HepG2 (cell line): ENCODE results near the gene MBOAT7. TPM values are rescaled to one million over a fixed set of nuclear protein-coding genes. Genes with fewer than 3 reads are reported as not detected.

Experiments used
- ATAC-seq: fragments of 200-7000 bp; cut with Tn5 transposase; 3 replicates; pipeline ENCODE4 v1.9.1; 2020; ENCODE audit warnings: mild to moderate bottlenecking, moderate library complexity
- BruUV-seq: library from RNA; stranded (reverse); fragments of 400-500 nt; replicated peaks from 2 replicates; lab custom pipeline; 2021; lab: Mats Ljungman, UMichigan
- CTCF ChIA-PET: fragments of 300-600 bp; formaldehyde crosslinking; extraction: SDS; loops from one replicate; lab custom pipeline; 2021; ENCODE audit warnings: low total read pairs, inconsistent platforms, low intra/inter-chr PET ratio; lab: Yijun Ruan, JAX
- POLR2A ChIA-PET: fragments of 350-600 bp; sonication (Branson Sonifier 250); formaldehyde crosslinking; loops from one replicate; lab custom pipeline; 2020; ENCODE audit warnings: antibody characterized with exemption, inconsistent platforms; lab: Yijun Ruan, JAX
- DNase-seq: peaks from one replicate; pipeline ENCODE4 v3.0.0-alpha.2; 2015; ENCODE audit warnings: low spot score
- FAIRE-seq: peaks from 3 replicates; lab custom pipeline; 2011; peaks lifted over from hg19 to GRCh38; lab: Jason Lieb, UNC
- H2AFZ ChIP-seq: one replicate; pipeline ENCODE4 v1.6.1; 2011; ENCODE audit warnings: low read length, inconsistent platforms
- H3K27ac ChIP-seq: fragments of 300-600 bp; 3 replicates; pipeline ENCODE4 v1.8.0; 2011; ENCODE audit warnings: mixed run types, mild to moderate bottlenecking, mixed read lengths, low read length, inconsistent platforms; ENCODE audit not compliant: insufficient read depth; ENCODE audit errors: extremely low read length
- H3K27me3 ChIP-seq, 2 experiments: fragments of 200-600 bp in 1 of 2; 2 replicates in 1 of 2; 3 replicates in 1 of 2; pipeline versions ENCODE4 v1.6.0 to v1.8.0; 2011; ENCODE audit warnings: low read length in 2 of 2, mild to moderate bottlenecking in 2 of 2, moderate library complexity in 2 of 2, inconsistent platforms in 1 of 2; ENCODE audit not compliant: insufficient read depth in 2 of 2, control insufficient read depth in 1 of 2
- H3K36me3 ChIP-seq, 2 experiments: fragments of 200-600 bp in 1 of 2; replicated peaks in 1 of 2; 2 replicates in 1 of 2; 3 replicates in 1 of 2; pipeline versions ENCODE4 v1.5.1 to v1.8.0; 2011; ENCODE audit warnings: low read length in 2 of 2, inconsistent platforms in 1 of 2; ENCODE audit not compliant: insufficient read depth in 2 of 2, control insufficient read depth in 1 of 2
- H3K4me1 ChIP-seq: 2 replicates; pipeline ENCODE4 v1.5.1; 2012; ENCODE audit warnings: low read length, inconsistent platforms; ENCODE audit not compliant: insufficient read depth
- H3K4me2 ChIP-seq: 2 replicates; pipeline ENCODE4 v1.6.0; 2011; ENCODE audit warnings: low read depth, low read length, inconsistent platforms
- H3K4me3 ChIP-seq, 3 experiments: fragments of 200-600 bp in 1 of 3; sonication (generic), shearing (Covaris generic) in 1 of 3; replicated peaks in 1 of 3; 2 replicates each; pipeline ENCODE4 v1.5.1; 2011 to 2016; ENCODE audit warnings: low read length in 3 of 3, inconsistent platforms in 2 of 3, low read depth in 2 of 3, mild to moderate bottlenecking in 2 of 3, control low read depth in 1 of 3, mixed read lengths in 1 of 3; ENCODE audit not compliant: insufficient read depth in 1 of 3
- H3K79me2 ChIP-seq: one replicate; pipeline ENCODE4 v1.6.1; 2011; ENCODE audit warnings: low read length, inconsistent platforms; ENCODE audit not compliant: insufficient read depth
- H3K9ac ChIP-seq: 2 replicates; pipeline ENCODE4 v1.6.0; 2011; ENCODE audit warnings: mild to moderate bottlenecking, low read depth, low read length, inconsistent platforms; ENCODE audit not compliant: insufficient read depth
- H3K9me3 ChIP-seq: 2 replicates; pipeline ENCODE4 v1.5.1; 2012; ENCODE audit warnings: mild to moderate bottlenecking, low read length
- H4K20me1 ChIP-seq: 2 replicates; pipeline ENCODE4 v1.6.0; 2011; ENCODE audit warnings: inconsistent platforms, mild to moderate bottlenecking, low read length, moderate library complexity; ENCODE audit not compliant: insufficient read depth
- CEBPG ChIP-seq: IDR thresholded peaks from 2 replicates; pipeline ENCODE4 v1.6.1; 2016
- ERF ChIP-seq: IDR thresholded peaks from 2 replicates; pipeline ENCODE4 v1.6.1; 2018; ENCODE audit warnings: missing biosample characterization, missing genetic modification reagents
- RFXANK ChIP-seq: IDR thresholded peaks from 2 replicates; pipeline ENCODE4 v1.6.1; 2016
- RORA ChIP-seq: sonication (generic); formaldehyde crosslinking; IDR thresholded peaks from 2 replicates; pipeline ENCODE4 v1.5.0; 2020; ENCODE audit warnings: mild to moderate bottlenecking, missing genetic modification reagents, moderate library complexity
- SOX5 ChIP-seq: IDR thresholded peaks from 2 replicates; pipeline ENCODE4 v1.6.1; 2016; ENCODE audit warnings: borderline replicate concordance
- TOE1 ChIP-seq: sonication (generic); formaldehyde crosslinking; IDR thresholded peaks from 2 replicates; pipeline ENCODE4 v1.4.0; 2020; ENCODE audit warnings: mild to moderate bottlenecking, missing genetic modification reagents
- YY1 ChIP-seq: IDR thresholded peaks from 2 replicates; pipeline ENCODE4 v1.6.1; 2011; ENCODE audit warnings: low read length, low read depth, moderate library complexity, mild to moderate bottlenecking; ENCODE audit not compliant: insufficient read depth, insufficient replicate concordance
- ZNF121 ChIP-seq: sonication (generic); formaldehyde crosslinking; IDR thresholded peaks from 2 replicates; pipeline ENCODE4 v1.5.0; 2020; ENCODE audit warnings: mild to moderate bottlenecking, missing genetic modification reagents
- ZNF501 ChIP-seq: sonication (generic); formaldehyde crosslinking; IDR thresholded peaks from 2 replicates; pipeline ENCODE4 v1.5.1; 2020; ENCODE audit warnings: mild to moderate bottlenecking, moderate library complexity, missing genetic modification reagents
- ZNF605 ChIP-seq: sonication (generic); formaldehyde crosslinking; IDR thresholded peaks from 2 replicates; pipeline ENCODE4 v1.8.0; 2022; ENCODE audit warnings: mild to moderate bottlenecking, missing genetic modification reagents
- WGBS: methylation state at CpG from one replicate; pipeline ENCODE4 v1.1.6; 2017; ENCODE audit warnings: low lambda C conversion rate; 5-methylcytosine and 5-hydroxymethylcytosine counted together
- in situ Hi-C: cut with HindIII; loops from 2 replicates; pipeline ENCODE4 v1.10.0; 2017; ENCODE audit warnings: low pct_unique_long_range_greater_than_20kb; ENCODE audit not compliant: extremely low pct_ligation_motif_present
- intact Hi-C: fragments of 100-400 bp; cut with micrococcal nuclease; formaldehyde crosslinking; loops from one replicate; pipeline ENCODE4 v1.10.0; 2022; ENCODE audit not compliant: unreplicated experiment
- polyA plus RNA-seq, 8 experiments: library from polyadenylated mRNA; depleted of rRNA in 3 of 8; stranded (reverse) in 7 of 8; unstranded in 1 of 8; fragments of >200 nt; fragmentation: Illumina TruSeq in 4 of 8; extraction: Trizol in 4 of 8; gene quantifications; 2 replicates each; pipeline versions ENCODE4 v1.2.1 to v1.2.3, GENCODE V29; 2011 to 2016; ENCODE audit warnings: low read depth in 4 of 8, missing spikeins in 1 of 8, mixed read lengths in 1 of 8; ENCODE audit not compliant: insufficient read depth in 1 of 8
- total RNA-seq, 5 experiments: library from RNA; depleted of rRNA; stranded (reverse); fragments of >200 nt; fragmentation: Illumina TruSeq; extraction: Trizol; gene quantifications; 2 replicates each; pipeline ENCODE4 v1.2.3, GENCODE V29; 2016; ENCODE audit warnings: low read depth in 1 of 5
- TF ChIP-seq, protein P1 (sequence below): sonication (generic); formaldehyde crosslinking; IDR thresholded peaks from 2 replicates; pipeline ENCODE4 v1.5.0; 2020; ENCODE audit warnings: mild to moderate bottlenecking, missing genetic modification reagents
- TF ChIP-seq, protein P2 (sequence below): sonication (generic); formaldehyde crosslinking; conservative IDR thresholded peaks from 2 replicates; pipeline ENCODE4 v1.4.0; 2020; ENCODE audit warnings: missing genetic modification reagents
- TF ChIP-seq, protein P3 (sequence below): IDR thresholded peaks from 2 replicates; pipeline ENCODE4 v1.6.1; 2016; ENCODE audit warnings: mild to moderate bottlenecking

MBOAT7 gene
- total and polyA plus RNA-seq, 2 of the 13 experiments (the other 11 are each of a cell fraction or from before 2014, with no cell fraction given) = 22.2 to 25.5 TPM

DNA sequence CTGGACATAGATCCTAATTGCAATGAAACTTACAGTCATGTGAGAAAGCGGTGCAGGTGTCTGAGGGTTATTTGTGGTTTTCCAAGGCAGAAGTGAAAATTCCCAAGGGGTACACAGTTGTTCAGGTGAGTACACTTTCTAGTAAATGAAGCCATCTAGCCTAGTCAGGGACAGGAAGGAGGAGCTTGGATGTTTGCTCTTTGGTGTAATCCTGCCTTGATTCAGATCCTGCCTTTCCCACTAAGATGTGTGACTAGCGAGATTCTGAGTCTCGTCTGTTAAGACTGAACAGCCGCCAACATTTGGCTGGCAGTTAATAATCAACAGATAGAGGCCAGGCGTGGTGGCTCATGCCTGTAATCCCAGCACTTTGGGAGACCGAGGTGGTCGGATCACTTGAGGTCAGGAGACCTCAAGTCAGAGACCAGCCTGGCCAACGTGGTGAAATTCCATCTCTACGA lies 13.8 kb upstream of the MBOAT7 start (continued):
- TF ChIP-seq SOX5 (CRISPR knock-in tag) (peak; percentile 29; the same call in 1 of the 2 replicates), TOE1 (CRISPR knock-in tag) (no peak), ERF (CRISPR knock-in tag) (peak; percentile 43; the same call in 1 of the 2 replicates), RFXANK (no peak), YY1 (no peak)
- TF ChIP-seq, protein P1, sequence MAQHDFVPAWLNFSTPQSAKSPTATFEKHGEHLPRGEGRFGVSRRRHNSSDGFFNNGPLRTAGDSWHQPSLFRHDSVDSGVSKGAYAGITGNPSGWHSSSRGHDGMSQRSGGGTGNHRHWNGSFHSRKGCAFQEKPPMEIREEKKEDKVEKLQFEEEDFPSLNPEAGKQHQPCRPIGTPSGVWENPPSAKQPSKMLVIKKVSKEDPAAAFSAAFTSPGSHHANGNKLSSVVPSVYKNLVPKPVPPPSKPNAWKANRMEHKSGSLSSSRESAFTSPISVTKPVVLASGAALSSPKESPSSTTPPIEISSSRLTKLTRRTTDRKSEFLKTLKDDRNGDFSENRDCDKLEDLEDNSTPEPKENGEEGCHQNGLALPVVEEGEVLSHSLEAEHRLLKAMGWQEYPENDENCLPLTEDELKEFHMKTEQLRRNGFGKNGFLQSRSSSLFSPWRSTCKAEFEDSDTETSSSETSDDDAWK = no peak
- TF ChIP-seq, protein P2, sequence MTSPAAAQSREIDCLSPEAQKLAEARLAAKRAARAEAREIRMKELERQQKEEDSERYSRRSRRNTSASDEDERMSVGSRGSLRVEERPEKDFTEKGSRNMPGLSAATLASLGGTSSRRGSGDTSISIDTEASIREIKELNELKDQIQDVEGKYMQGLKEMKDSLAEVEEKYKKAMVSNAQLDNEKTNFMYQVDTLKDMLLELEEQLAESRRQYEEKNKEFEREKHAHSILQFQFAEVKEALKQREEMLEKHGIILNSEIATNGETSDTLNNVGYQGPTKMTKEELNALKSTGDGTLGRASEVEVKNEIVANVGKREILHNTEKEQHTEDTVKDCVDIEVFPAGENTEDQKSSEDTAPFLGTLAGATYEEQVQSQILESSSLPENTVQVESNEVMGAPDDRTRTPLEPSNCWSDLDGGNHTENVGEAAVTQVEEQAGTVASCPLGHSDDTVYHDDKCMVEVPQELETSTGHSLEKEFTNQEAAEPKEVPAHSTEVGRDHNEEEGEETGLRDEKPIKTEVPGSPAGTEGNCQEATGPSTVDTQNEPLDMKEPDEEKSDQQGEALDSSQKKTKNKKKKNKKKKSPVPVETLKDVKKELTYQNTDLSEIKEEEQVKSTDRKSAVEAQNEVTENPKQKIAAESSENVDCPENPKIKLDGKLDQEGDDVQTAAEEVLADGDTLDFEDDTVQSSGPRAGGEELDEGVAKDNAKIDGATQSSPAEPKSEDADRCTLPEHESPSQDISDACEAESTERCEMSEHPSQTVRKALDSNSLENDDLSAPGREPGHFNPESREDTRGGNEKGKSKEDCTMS (CRISPR knock-in tag) = no peak
- TF ChIP-seq, all 625 proteins: peak for 53

DNA sequence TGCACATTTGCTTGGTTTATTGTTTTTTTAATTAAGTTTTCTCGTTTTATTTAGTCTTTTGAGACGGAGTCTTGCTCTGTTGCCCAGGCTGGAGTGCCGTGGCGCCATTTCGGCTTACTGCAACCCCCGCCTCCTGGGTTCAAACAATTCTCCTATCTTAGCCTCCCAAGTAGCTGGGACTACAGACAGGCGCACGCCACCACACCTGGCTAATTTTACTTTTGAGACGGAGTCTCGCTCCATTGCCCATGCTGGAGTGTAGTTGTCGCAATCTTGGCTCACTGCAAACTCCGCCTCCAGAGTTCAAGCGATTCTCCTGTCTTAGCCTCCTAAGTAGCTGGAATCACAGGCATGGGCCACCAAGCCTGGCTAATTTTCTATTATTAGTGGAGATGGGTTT lies 12.6 kb upstream of the MBOAT7 start:
- FAIRE-seq (no peak), DNase-seq (no peak), ATAC-seq (no peak)
- Histone ChIP-seq H3K9me3 (no peaks in the 10 kb centered on the region), H3K4me1 (peaks cover 63% of the 10 kb centered on the region), H3K27me3 (no peaks in the 10 kb centered on the region; a peak in 1 of 5 replicates), H3K79me2 (peaks cover 54% of the 10 kb centered on the region), H3K27ac (peak overlapping the region; percentile 91), H3K4me2 (peak overlapping the region; percentile 87), H4K20me1 (peaks cover 63% of the 10 kb centered on the region), H3K36me3 (peaks cover 17 to 60% of the 10 kb centered on the region in 2 experiments), H3K9ac (peak overlapping the region; percentile 96), H3K4me3 (peak overlapping the region; percentile 61 to 83 (median 72)), H2AFZ (no peak overlapping the region)
- in situ Hi-C loops = no loop called here
- intact Hi-C loops = loop anchor here (5.0 kb wide), 1 partner anchor 65 kb away; the partner anchor contains the start of gene CNOT3
- no peak for TF ChIP-seq RORA (CRISPR knock-in tag)
- 0 out of 2 replicates have a peak, but pooled peaks have one; percentile 11 for TF ChIP-seq CEBPG (CRISPR knock-in tag)
- TF ChIP-seq ZNF501 (CRISPR knock-in tag) = no peak
- 0 out of 2 replicates have a peak, but pooled peaks have one; percentile 44 for TF ChIP-seq ZNF605 (CRISPR knock-in tag)
- TF ChIP-seq, protein P3, sequence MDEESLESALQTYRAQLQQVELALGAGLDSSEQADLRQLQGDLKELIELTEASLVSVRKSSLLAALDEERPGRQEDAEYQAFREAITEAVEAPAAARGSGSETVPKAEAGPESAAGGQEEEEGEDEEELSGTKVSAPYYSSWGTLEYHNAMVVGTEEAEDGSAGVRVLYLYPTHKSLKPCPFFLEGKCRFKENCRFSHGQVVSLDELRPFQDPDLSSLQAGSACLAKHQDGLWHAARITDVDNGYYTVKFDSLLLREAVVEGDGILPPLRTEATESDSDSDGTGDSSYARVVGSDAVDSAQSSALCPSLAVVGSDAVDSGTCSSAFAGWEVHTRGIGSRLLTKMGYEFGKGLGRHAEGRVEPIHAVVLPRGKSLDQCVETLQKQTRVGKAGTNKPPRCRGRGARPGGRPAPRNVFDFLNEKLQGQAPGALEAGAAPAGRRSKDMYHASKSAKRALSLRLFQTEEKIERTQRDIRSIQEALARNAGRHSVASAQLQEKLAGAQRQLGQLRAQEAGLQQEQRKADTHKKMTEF (CRISPR knock-in tag) = 0 out of 2 replicates have a peak, but pooled peaks have one; percentile 14
- peak; percentile 70 for TF ChIP-seq ZNF121 (CRISPR knock-in tag)
- 47% methylated on average over 13 of the region's 13 CpGs for WGBS
- POLR2A ChIA-PET = interaction anchor here (1.4 to 8.7 kb wide), 2 partner anchors 9 to 11 kb away, joined by 5 to 306 read pairs; partner anchors contain the start of genes MBOAT7 and TSEN34
- no TSS peak for BruUV-seq
- CTCF ChIA-PET = no interaction called here
